ENCODE data around the gene CHD5.

DNA sequence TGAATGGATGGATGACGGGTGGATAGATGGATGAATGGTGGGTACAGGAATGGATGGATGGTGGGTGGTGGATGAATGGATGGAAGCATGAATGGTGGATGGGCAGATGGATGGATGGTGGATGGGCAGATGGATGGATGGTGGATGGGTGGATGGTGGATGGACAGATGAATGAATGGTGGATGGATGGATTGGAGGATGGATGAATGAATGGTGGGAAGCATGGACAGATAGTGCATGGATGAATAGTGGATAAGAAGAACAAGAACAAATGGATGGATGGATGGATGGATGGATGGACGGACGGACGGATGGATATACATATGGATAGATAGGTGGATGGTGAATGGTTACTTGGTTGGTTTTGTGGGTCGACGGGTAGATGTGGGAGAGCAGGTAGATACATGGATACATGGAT lies 4.7 kb downstream of the CHD5 start:
- TF ChIP-seq, protein P1, sequence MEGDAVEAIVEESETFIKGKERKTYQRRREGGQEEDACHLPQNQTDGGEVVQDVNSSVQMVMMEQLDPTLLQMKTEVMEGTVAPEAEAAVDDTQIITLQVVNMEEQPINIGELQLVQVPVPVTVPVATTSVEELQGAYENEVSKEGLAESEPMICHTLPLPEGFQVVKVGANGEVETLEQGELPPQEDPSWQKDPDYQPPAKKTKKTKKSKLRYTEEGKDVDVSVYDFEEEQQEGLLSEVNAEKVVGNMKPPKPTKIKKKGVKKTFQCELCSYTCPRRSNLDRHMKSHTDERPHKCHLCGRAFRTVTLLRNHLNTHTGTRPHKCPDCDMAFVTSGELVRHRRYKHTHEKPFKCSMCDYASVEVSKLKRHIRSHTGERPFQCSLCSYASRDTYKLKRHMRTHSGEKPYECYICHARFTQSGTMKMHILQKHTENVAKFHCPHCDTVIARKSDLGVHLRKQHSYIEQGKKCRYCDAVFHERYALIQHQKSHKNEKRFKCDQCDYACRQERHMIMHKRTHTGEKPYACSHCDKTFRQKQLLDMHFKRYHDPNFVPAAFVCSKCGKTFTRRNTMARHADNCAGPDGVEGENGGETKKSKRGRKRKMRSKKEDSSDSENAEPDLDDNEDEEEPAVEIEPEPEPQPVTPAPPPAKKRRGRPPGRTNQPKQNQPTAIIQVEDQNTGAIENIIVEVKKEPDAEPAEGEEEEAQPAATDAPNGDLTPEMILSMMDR (IDR thresholded peaks at IDR 0.05): no peak
- no peak for TF ChIP-seq POLR2A (IDR thresholded peaks at IDR 0.05)
